Tibial artery (tissue), 4 donors: ENCODE data around the gene EPHA7.
A peak's percentile ranks its signal among the peaks of the same experiment; 100 is the strongest.

Experiments
- DNase-seq, 2 donors: peaks; one replicate each; pipeline ENCODE4 v3.0.0-alpha.2; 2019
- H3K27ac ChIP-seq, 2 donors: fragments of 200-600 bp; sonication (generic) in 1 of 2; 1 replicate in 1 of 2; 2 replicates in 1 of 2; pipeline ENCODE4 v1.5.1; 2018 to 2019; ENCODE audit warnings: mild to moderate bottlenecking in 1 of 2
- H3K27me3 ChIP-seq, 2 donors: fragments of 200-600 bp; sonication (generic) in 1 of 2; one replicate each; pipeline versions ENCODE4 v1.5.1 to v1.6.0; 2016 to 2019
- H3K36me3 ChIP-seq, 3 donors: fragments of 200-600 bp; sonication (generic) in 2 of 3; one replicate each; pipeline ENCODE4 v1.5.1; 2016 to 2019; ENCODE audit warnings: mild to moderate bottlenecking in 2 of 3
- H3K4me1 ChIP-seq, 4 donors: fragments of 200-600 bp; sonication (generic) in 2 of 4; 1 replicate in 3 of 4; 2 replicates in 1 of 4; pipeline ENCODE4 v1.5.1; 2016 to 2019
- H3K4me3 ChIP-seq, 2 donors: fragments of 200-600 bp; sonication (generic) in 1 of 2; 1 replicate in 1 of 2; 2 replicates in 1 of 2; pipeline ENCODE4 v1.5.1; 2018 to 2019; ENCODE audit warnings: mild to moderate bottlenecking in 2 of 2
- H3K9me3 ChIP-seq, 3 donors: fragments of 200-600 bp; sonication (generic) in 1 of 3; one replicate each; pipeline ENCODE4 v1.5.1; 2016 to 2019
- CTCF ChIP-seq, 2 experiments: fragments of 200-600 bp in 1 of 2; fragments of 450-650 bp in 1 of 2; IDR thresholded peaks; one replicate each; pipeline ENCODE4 v1.5.1; 2017 to 2019; ENCODE audit warnings: antibody characterized with exemption in 2 of 2, mild to moderate bottlenecking in 1 of 2, moderate library complexity in 1 of 2
- intact Hi-C: fragments of 100-400 bp; cut with DNase I; formaldehyde crosslinking; loops from one replicate; pipeline ENCODE4 v1.15.0; 2023; ENCODE audit warnings: low total_unique reads

The EPHA7 gene

GRCh38 chr6:93418408-93419303, 703 bp downstream of the EPHA7 start:
- no peak for TF ChIP-seq CTCF (IDR thresholded peaks at IDR 0.05)
- DNase-seq, result peak in 1 of 2 donors; percentile 60
- Histone ChIP-seq H3K27ac (no peak overlapping the region), H3K9me3 (no peaks in the 10 kb centered on the region), H3K36me3 (no peaks in the 10 kb centered on the region), H3K4me1 (peaks cover 0 to 40% (median 31%) of the 10 kb centered on the region in 4 donors), H3K4me3 (peak overlapping the region; percentile 49 to 59), H3K27me3 (peaks cover 0 to 72% of the 10 kb centered on the region in 2 donors)
- intact Hi-C loops, result no loop called here

GRCh38 chr6:93418033-93418407, 1.3 kb downstream of the EPHA7 start:
- Histone ChIP-seq H3K9me3 (no peaks in the 10 kb centered on the region), H3K27ac (no peak overlapping the region), H3K27me3 (peaks cover 0 to 66% of the 10 kb centered on the region in 2 donors), H3K36me3 (no peaks in the 10 kb centered on the region), H3K4me3 (peak overlapping the region; percentile 49 to 59), H3K4me1 (peaks cover 0 to 40% (median 31%) of the 10 kb centered on the region in 4 donors)
- intact Hi-C loops, result no loop called here
- TF ChIP-seq CTCF (IDR thresholded peaks at IDR 0.05), result no peak
- DNase-seq, result no peak

GRCh38 chr6:93417421-93418013, 1.8 kb downstream of the EPHA7 start:
- DNase-seq, result peak in 1 of 2 donors; percentile 42
- H3K4me1 ChIP-seq, result peaks cover 0 to 40% (median 31%) of the 10 kb centered on the region in 4 donors
- intact Hi-C loops, result no loop called here
- peak overlapping the region; percentile 49 to 59 for H3K4me3 ChIP-seq
- no peak overlapping the region for H3K27ac ChIP-seq
- H3K9me3 ChIP-seq, result no peaks in the 10 kb centered on the region
- TF ChIP-seq CTCF (IDR thresholded peaks at IDR 0.05), result no peak
- peaks cover 0 to 61% of the 10 kb centered on the region in 2 donors for H3K27me3 ChIP-seq
- H3K36me3 ChIP-seq, result no peaks in the 10 kb centered on the region

- Histone ChIP-seq H3K9me3 (no peaks in the 10 kb centered on the region), H3K4me1 (peaks cover 0 to 40% (median 31%) of the 10 kb centered on the region in 4 donors), H3K27ac (no peak overlapping the region), H3K4me3 (peak overlapping the region; percentile 49 to 59), H3K27me3 (peaks cover 0 to 55% of the 10 kb centered on the region in 2 donors), H3K36me3 (no peaks in the 10 kb centered on the region)
- peak in 1 of 2 donors; percentile 63 for DNase-seq
- no peak for TF ChIP-seq CTCF (IDR thresholded peaks at IDR 0.05)
- intact Hi-C loops, result no loop called here
Observed at GRCh38 chr6:93416571-93417420, 2.6 kb downstream of the EPHA7 start.

GRCh38 chr6:93413190-93413589, 6.2 kb downstream of the EPHA7 start:
- Histone ChIP-seq H3K27me3 (peaks cover 0 to 33% of the 10 kb centered on the region in 2 donors), H3K9me3 (no peaks in the 10 kb centered on the region), H3K36me3 (no peaks in the 10 kb centered on the region), H3K27ac (no peak overlapping the region), H3K4me1 (peaks cover 0 to 20% (median 18%) of the 10 kb centered on the region in 4 donors), H3K4me3 (no peak overlapping the region)
- TF ChIP-seq CTCF (IDR thresholded peaks at IDR 0.05), result no peak
- intact Hi-C loops, result no loop called here
- no peak for DNase-seq
